ENCODE measurements around the gene KSR2.

KSR2 gene

DNA sequence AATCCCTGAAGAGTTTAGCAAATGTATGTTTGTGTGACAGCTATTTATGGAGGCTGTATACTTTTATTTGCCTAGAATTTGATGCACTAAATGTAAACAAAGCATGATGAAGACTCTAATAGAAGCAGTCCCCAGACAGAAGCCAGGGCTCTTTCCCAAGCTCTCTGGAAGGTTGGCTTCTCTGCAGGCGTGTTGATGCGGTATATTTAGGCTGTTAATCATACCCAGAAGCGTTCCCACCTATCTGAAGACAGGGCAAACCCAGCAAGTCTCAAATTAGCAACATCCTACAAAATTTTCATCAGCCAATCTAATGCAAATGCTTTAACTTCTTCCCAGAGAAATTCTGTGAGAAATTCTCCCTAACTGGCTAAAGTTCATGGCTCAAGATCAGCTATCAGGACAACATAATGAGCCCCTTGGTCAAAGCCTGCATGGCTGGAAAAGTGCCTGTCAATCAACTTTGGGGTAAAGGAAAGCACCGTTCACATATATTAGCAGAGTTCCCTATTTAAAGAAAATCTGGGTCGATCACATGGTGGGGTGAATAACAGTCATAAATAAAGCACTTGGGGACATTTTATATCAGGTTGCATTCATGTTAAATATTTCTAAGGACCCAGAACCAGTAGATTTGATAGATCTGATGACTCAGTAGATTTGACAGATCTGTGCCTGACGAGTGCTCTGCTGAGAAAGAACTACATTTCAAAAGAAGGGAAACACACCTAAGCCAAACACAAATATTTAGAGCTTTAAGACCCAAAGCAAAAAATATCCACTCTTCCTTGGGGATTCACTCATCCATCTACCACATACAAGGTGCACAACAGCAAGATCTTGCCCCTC is 46.6 kb downstream of the KSR2 start:
- no peak for TF ChIP-seq GATA3 (IDR thresholded peaks at IDR 0.05; ENCODE audit: low read depth, low read length)
- no peak for TF ChIP-seq GATA2 (IDR thresholded peaks at IDR 0.05; ENCODE audit: low read depth, low read length)

DNA sequence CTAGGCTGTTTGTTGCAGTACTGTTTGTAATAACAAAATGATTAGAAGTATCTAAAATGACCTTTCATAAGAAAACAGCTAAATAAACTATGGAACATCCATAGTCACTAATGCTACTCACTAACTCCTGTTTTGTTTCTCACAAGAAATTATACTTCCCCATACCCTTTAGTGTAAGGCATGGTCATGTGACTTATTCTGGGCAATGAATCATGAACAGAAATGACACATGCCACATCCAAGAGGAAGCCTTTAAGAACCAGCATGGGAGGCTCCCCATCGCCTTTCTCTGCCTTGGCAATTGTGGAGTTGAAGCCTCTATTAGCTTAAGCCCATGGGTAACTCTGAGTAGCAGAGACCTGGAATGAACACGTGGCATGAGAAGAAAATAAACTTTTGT is 49.3 kb downstream of the KSR2 start:
- no peak for TF ChIP-seq GATA3 (IDR thresholded peaks at IDR 0.05; ENCODE audit: low read depth, low read length)

DNA sequence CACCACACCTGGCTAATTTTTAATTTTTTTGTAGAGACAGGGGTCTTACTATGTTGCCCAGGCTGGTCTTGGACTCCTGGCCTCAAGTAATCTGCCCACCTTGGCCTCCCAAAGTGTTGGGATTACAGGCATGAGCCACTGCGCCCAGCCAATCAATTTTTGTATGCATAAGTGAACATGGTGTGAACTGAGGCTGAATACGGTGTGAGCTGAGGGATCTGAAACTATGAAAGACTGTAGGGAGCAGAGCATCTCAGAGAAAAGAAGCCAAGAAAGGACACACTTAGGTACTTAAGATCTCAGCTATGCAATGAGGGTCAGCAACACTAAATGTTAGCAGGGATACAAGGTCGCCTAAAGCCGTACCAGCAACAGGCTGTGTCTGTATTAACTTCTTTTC is 54.1 kb downstream of the KSR2 start:
- TF ChIP-seq GATA3 (IDR thresholded peaks at IDR 0.05; ENCODE audit: low read depth, low read length): no peak
- no peak for TF ChIP-seq GATA2 (IDR thresholded peaks at IDR 0.05; ENCODE audit: low read depth, low read length)

DNA sequence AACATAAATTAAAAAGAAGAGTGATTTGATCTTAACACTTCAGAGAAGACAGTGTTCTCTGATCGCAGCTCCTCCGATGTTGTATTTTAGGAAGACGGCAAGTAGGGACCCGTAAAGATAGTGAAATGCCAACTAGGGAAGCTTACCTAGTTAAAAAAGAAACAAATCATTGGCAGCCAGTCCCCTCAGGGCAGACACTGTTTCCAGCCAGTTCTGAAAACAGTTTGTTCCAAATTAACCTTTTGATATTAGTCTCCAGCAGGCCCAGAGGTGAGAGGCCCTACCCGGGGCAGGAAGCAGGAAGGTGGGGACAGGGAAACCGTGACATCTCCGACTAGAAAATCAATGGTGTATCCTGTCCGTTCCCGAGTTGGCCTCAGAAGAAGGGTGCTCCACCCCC is 56.0 kb downstream of the KSR2 start:
- TF ChIP-seq GATA2 (IDR thresholded peaks at IDR 0.05; ENCODE audit: low read depth, low read length) (no peak), GATA3 (IDR thresholded peaks at IDR 0.05; ENCODE audit: low read depth, low read length) (no peak)

DNA sequence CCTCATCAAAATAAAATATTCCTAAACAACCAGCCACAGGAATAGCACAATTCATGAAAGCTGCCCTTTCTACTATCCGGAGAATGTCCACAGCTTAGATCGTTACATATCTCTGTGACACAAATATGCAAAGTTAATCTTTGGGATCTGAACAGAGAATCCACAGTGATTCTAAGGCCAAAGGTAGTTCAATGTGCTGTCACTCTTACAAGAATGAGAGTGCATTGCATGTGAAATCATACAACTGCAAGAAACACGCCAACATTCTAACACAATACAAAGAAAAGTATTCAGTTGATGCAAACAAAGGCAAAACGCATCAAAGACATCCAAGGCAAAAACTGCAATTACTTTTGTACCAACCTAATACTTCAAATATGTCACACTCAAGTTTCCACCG is 60.4 kb downstream of the KSR2 start:
- TF ChIP-seq GATA3 (IDR thresholded peaks at IDR 0.05; ENCODE audit: low read depth, low read length) (no peak), GATA2 (IDR thresholded peaks at IDR 0.05; ENCODE audit: low read depth, low read length) (no peak)

DNA sequence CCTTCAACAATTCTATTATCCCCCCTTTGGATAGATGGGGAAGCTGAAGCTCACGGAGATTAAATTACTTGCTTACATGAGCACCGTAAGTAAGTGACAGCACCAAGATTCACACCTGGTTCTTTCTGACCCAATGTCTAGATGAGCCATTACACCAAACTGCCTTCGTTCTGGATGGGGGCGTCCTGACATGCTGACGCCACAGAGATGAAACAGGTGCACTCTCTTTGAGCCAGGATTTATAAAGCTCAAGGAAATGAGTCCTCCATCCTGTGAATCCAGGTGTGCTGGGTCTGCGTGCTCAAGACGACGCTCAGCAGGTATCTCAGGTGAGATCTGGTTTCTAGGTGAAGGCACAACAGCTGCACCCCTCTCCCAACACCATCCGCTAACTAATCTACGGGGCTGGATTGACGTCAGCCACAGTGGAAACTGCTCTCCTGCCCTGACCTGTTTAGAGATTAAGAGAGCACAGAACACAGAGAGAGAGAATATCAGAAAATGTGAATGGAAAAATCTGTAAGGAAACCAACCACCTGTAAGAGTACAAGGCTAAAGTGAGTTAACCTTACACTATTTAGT is 61.6 kb downstream of the KSR2 start:
- TF ChIP-seq GATA2 (IDR thresholded peaks at IDR 0.05; ENCODE audit: low read depth, low read length) (no peak), GATA3 (IDR thresholded peaks at IDR 0.05; ENCODE audit: low read depth, low read length) (no peak)

DNA sequence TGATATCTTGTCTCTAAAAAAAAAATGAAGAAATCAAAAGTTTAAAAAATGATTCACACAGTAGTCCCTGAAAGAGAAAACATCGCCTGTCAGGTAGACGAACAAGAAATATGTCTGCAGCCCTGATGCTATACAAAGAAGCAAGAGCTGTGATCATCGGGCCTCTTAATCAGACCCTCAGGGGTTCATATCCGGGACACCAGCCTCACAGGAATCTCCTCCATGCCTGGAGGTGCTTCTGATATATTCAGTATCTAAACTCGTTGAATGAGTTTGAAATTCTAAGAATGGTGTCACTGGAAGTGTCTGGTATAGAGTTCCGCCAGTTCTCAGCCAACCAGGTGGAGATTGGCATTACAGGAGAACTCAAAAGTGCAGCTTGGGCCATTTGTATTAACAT is 64.7 kb downstream of the KSR2 start:
- TF ChIP-seq GATA3 (IDR thresholded peaks at IDR 0.05; ENCODE audit: low read depth, low read length) (no peak), GATA2 (IDR thresholded peaks at IDR 0.05; ENCODE audit: low read depth, low read length) (no peak)

DNA sequence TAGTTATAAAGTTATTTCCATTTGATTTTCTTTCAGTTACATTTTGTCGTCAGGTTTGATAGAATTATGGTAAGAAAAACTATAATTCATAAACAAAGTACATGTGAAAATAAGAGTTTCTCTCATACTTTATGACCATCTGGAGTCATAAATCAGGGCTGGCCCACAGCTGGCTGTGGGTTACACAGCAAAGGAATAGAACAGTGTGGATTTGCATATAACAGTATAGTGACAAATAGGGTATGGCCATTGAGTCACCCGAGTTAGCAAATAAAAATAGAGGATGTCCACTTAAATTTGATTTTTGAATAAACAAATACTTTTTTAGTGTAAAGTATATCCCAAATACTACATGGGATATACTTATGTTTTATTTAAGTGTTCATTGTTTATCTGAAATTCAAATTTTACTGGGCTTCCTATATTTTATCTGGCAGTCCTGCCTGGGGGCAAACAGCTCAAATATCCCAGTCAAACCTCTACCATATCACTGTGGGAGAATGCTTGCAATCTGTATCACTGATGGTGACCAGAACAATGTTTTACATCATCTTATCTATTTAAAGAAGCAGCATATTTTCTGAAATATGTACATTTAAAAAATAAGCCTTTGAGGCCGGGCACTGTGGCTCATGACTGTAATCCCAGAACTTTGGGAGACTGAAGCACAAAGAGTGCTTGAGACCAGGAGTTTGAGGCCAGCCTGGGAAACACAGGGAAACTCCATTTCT is 65.5 kb downstream of the KSR2 start:
- TF ChIP-seq GATA2 (IDR thresholded peaks at IDR 0.05; ENCODE audit: low read depth, low read length) (no peak), GATA3 (IDR thresholded peaks at IDR 0.05; ENCODE audit: low read depth, low read length) (no peak)

DNA sequence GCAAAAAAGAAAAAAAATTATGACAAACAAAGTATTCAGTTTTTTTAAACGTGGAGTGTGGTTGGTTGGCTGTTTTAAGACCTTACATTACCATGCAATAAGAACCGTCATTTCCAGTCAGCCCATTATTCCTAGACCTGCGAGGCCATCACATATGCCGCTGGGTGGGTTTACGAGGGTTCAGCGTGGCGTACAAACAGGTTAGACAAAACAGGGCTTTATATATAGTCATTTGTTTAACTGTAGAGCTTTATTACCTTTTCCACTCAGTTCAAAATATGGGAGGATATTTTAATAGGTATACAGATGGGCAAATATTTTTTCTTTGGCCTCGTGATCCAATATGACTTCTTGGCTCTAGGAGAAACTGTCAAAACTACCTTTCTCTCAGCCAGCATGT is 67.2 kb downstream of the KSR2 start:
- TF ChIP-seq GATA2 (IDR thresholded peaks at IDR 0.05; ENCODE audit: low read depth, low read length) (no peak), GATA3 (IDR thresholded peaks at IDR 0.05; ENCODE audit: low read depth, low read length) (no peak)

DNA sequence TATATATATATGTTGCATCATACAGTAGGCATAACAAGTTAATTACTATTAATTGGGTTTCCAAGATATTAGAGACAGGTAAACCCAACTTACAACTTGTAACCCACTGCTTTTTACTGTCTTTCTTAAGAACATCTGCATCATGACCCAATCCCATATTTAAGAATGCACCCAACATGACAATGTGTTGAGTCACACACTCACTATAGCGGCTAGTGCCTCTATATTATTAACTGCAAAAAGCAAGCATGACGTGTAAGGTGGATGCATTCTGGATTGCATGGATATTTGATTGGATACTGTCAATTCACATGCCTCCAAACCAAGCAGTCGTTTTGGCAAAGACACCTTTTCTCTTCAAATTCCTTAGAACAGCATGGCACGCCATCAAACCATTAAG is 68.2 kb downstream of the KSR2 start:
- TF ChIP-seq GATA2 (IDR thresholded peaks at IDR 0.05; ENCODE audit: low read depth, low read length): no peak
- TF ChIP-seq GATA3 (IDR thresholded peaks at IDR 0.05; ENCODE audit: low read depth, low read length): no peak

DNA sequence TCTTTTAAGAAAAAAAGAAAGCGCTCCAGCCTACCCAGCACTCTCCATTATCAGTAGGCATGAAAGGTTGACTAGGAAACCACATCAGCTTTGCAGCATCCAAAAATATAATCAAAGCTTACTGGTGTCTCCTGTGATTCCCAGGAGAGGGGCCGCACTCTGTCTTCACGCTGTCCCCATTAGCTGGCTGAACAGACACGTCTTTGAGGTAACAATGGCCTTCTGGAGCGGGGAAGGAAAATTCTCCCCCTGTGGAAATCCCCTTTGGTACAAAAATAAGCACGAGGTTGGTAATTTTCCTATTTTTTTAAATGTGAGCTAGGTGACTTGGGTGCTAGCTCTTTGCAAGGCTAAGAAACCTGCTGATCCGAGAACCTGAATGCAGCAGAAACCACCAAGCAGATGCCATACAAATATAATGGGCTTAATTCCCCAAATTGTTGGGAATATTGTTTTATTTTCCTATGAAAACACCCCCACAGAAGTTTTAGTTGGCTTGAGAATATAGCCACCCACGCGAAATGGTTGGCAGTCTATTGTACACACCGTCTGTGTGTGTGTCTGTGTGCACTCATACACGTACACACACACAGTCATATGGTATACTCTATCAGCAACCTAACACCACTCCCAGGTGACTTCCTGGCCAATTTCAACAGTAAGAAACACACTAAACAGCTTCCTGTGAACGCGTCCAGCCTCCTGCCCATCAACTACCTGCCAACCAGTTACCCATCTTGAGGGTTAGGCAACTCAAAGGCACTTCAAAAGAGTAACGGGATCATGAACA is 71.2 kb downstream of the KSR2 start:
- TF ChIP-seq GATA3 (IDR thresholded peaks at IDR 0.05; ENCODE audit: low read depth, low read length) (no peak), GATA2 (IDR thresholded peaks at IDR 0.05; ENCODE audit: low read depth, low read length) (no peak)

DNA sequence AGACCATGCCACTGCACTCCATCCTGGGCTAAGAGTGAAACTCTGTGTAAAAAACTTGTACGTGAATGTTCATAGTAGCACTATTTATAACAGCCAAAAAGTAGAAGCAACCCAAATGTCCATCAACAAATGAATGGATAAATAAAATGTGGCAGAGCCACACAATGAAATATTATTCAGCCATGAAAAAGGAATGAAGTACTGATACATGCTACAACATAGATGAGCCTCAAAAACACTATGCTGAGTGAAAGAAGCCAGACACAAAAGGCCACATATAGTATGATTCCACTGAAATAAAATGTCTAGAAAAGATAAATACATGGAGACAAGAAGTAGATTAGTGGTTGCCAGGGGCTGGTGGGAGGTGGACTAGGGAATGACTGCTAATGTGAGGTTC is 72.8 kb downstream of the KSR2 start:
- TF ChIP-seq GATA3 (IDR thresholded peaks at IDR 0.05; ENCODE audit: low read depth, low read length): no peak
- TF ChIP-seq GATA2 (IDR thresholded peaks at IDR 0.05; ENCODE audit: low read depth, low read length): no peak

DNA sequence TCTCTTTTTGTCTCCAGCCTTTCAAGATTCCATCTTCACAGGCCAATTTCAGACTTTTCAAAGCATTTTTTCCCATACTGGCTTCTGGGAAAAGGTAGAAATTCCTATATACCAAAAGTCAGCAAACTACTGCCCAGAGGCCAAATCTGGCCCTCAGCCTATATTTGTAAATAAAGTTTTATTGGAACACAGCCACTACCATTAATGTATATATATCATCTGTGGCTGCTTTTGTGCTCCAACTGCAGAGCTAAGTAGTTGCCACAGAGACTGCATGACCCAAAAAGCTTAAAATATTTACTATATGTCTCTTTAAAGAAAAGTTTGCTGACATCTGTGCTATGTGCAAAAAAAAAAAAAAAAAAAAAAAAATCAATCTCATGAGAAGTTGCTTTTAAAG is 76.3 kb downstream of the KSR2 start:
- no peak for TF ChIP-seq GATA3 (IDR thresholded peaks at IDR 0.05; ENCODE audit: low read depth, low read length)

DNA sequence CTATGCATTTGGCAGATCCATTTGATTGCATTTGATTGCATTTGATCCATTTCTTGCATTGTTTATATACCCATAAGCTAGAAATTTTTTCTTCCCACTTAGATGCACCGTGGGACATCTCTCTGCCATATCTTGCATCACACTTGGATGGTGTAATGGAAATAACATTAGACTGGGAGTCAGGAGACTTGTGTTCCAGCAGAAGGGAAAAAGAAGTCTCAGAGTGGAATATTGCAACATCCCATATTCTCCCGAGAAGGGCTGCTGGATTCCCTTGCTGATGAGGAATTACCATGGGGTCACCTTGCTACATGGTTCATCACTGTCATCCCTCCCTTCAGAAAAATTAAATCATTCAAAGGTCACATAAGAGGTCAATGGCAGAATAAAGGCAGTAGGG is 78.1 kb downstream of the KSR2 start:
- no peak for TF ChIP-seq GATA2 (IDR thresholded peaks at IDR 0.05; ENCODE audit: low read depth, low read length)
- TF ChIP-seq GATA3 (IDR thresholded peaks at IDR 0.05; ENCODE audit: low read depth, low read length): no peak
